Measurements from ENCODE around the gene TMEM154.
"Not testable (repeated sequence)": the region's sequence is repeated elsewhere in the genome, so short reads cannot be mapped to it uniquely, and the experiment has no call there.

Gene TMEM154

DNA sequence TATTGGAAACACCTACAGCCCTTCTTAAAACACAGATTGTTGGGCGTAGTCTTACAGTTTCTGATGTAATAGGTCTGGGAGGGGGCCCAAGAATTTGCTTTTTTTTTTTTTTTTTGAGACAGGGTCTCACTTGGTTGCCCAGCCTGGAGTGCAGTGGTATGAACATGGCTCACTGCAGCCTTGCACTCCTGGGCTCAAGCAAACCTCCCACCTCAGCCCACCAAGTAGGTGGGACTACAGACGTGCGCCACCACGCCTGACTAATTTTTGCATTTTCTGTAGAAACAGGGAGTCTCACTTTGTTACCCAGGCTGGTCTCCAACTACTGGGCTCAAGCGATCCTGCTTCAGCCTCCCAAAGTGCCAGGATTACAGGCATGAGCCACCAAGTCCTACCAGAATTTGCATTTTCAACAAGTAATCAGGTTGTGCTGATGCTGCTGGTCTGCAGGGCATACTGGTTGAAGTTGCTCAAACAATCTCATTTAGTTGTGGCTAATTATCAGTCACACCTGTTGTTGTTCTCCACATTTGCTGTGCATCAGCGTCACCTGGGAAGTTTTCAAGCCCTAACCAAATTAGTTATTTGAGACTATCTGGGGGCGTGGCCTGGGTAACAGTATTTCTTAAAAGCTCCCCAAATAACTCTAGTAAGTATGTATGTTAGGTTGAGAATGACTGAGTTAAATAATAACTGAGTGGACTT lies 14.0 kb downstream of the TMEM154 start:
- DNase-seq, result no peak

DNA sequence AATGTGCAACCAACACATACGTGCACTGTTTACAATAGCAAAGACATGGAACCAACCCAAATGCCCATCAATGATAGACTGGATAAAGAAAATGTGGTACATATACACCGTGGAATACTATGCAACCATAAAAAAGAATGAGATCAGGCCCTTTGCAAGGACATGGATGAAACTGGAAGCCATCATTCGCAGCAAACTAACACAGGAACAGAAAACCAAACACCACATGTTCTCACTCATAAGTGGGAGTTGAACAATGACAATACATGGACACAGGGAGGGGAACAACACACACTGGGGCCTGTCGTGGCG lies 15.8 kb downstream of the TMEM154 start:
- not testable (repeated sequence) for DNase-seq

DNA sequence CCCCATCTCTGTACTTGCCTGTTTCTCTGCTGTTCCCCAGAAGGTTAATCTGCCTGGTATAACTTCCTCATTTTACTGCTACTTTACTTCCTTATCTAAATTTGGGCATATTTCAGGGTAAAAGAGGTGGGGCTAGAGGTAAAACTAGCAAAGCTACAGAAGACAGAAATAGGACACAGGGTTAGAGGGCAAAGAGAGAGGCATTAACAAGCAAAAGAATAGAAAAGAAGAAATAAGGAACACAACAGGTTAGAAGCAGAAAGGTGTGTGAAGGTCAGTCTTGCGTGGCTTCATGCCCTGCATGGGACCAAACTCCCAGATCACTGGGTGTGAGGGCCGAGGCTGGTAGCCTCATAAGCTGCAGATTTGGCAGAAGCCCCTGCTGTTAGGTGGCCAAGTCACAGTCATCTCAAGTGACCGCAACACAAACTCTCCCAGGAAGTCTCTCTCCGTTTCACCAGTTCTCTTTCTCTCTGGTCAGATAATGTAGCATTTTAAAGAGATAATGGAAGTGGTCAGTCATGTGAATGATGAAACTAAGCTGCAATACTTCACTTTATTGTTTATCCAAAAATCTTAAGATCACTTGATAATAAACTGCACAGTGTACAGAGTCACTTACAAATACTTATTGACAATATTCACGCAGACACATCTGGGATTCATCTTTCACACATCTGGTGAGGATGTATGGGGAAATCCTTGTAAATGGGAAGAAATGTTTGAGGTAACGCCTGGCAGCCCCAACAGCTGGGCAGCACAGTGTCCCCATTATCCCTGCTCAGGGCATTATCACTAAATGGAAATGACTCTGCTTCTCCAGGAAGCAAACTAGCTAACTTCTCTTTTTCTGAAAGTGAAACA lies 16.4 kb downstream of the TMEM154 start:
- DNase-seq, result no peak

DNA sequence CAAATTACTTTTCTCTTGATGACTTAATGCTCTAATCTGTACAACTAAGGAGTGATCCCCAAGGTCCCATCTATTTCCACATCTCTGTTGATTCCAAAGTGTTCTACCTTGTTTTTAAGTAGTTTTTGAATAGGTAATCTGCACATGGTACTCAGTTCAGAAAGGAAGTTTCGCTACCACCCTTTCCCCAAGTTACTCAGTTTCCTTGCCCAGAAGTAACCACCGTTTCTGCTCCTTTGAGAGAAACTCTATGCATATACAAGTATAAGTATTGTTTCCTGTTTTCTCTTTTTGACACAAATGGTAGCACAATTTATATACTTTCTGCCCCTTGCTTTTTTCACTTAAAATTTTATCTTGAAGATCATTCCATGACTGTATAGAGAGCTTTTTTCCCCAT lies 18.1 kb downstream of the TMEM154 start:
- DNase-seq, result no peak

DNA sequence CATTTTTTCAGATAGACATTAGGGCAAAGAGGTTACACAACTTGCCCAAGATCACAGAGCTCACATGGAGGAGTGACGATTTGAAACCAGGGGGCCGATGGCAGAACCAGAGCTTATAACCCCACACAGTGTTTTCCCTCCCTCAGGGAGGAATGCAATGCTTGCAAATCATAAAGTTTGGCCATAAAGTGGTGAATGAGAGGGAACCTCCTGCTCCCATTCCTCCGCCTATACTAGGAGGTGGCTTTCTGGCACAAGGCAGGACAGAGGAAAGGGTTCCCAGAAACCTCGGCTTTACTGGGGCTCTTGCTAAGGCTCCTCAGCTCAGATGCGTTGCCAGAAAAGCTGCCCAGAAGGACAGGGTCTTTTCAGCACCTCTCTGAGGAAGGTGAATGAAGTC lies 19.3 kb downstream of the TMEM154 start:
- no peak for DNase-seq

DNA sequence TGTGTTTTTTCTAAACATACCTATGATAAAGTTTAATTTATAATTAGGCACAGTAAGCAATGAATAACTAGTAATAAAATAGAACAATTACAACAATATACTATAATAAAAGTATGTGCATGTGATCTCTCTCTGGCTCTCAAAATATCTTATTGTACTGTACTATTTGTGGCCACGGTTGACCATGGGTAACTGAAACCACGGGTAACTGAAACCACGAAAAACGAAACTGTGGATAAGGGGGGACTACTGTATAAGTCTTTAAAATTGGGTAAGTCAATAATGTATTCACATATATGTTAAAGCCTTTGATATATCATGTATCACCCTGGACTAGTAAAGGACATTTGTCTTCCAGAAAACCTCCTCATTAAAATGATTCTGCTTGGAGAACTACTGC lies 20.0 kb downstream of the TMEM154 start:
- no peak for DNase-seq

DNA sequence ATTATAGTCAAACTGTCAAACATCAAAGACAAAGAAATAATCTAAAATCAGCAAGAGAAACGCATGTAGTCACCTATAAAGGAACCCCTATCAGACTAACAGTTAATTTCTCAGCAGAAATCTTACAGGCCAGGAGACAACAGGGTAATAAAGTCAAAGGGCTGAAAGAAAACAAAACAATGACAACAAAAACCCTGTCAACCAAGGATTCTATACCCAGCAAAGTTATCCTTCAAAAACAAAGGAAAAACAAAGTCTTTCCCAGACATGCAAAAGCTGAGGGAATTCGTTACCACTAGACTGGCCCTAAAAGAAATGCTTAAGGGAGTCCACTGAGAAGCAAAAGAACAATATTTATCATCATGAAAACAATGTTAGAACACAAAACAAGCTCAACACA lies 22.1 kb downstream of the TMEM154 start:
- no peak for DNase-seq

DNA sequence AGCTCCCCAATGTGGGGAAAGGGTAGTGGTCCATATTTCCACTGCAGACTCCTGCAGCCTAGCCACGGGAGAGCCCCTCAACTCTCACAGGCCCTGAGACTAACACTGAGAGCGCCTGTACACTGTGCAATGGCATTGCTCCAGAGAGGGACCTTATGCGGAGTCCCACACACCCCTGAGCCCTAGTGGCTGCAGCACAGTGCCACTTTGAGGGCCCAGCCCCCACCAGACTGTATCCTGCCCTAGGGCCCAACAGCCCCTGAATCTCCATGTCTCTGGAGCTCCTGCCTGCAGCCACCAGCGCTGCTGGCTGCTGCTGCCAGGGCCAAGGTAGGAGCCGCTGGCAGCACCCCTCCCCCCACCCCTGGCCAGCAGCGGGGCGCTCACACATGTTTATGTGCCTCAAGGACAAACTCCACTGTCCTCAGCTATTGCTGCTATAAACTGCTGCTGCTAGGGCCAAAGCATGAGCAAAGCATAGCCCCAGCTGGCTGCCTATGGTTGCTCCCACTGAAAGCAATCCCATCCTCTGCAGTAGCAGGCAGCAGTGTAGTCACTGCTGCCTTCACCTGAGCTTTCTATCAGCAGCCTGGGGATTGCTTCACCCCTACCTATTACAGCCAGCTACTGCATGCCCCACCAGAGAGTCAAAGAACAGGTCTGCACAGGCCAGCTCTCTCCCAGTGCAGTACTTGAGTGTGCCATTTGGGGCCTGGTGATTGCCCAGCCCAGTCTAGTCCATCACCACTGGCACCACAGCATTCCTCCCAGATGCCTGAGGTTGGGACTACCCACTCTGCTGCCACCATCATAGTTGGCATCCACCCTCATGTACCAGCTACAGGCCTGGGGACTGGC lies 24.3 kb downstream of the TMEM154 start:
- DNase-seq, result no peak

DNA sequence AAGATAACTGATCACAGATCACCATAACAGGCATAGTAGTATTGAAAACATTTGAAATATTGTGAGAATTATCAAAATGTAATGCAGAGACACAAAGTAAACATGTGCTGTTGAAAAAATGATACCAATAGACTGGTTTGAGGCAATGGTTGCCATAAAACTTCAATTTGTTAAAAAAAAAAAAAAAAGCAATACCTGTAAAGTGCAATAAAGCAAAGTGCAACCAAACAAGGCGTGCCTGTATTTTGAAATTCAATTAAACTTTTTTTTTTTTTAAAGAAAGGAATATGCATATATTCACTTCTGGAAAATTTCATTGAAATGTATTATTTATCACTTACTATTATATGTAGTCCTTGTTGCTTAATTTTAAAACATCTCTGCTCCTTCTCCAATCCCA lies 27.7 kb downstream of the TMEM154 start:
- DNase-seq, result no peak

DNA sequence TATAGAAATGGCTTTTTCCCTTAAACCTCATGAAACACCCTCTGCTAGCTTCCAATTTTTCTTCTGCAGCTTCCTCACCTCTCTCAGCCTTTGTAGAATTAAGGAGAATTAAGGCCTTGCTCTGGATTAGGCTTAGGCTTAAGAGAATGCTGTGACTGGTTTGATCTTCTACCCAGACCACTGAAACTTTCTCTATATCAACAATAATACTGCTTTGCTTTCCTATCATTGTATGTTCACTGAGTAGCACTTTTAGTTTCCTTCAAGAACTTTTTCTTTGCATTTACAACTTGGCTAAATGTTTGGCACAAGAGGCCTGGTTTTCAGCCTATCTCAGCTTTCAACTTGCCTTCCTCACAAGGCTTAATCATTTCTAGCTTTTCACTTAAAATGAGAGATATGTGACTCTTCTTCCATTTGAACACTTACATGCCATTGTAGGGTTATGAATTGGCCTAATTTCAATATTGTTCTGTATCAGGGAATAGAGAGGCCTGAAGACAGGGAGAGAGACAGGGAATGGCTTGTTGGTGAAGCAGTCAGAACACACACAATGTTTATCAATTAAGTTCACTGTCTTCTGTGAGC lies 28.2 kb downstream of the TMEM154 start:
- no peak for DNase-seq

DNA sequence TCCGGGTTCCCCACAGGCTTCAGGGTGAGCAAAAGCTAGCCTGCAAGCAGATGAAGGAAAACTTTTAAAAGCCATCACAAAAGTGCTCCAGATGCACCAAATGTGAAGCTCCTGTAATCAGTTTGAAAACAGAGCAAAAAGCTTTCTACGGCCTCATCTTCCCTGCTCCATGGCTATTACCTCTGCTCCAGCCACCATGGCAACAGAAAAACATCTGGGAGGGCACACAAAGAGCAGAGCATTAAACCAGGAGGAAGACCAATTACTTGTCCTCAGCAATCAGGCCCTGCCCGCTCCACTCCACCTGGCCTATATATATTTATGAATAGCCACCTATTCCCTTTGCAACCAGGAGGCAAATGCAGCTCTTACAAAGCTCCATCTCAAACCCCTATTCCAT lies 33.6 kb downstream of the TMEM154 start:
- no peak for DNase-seq

DNA sequence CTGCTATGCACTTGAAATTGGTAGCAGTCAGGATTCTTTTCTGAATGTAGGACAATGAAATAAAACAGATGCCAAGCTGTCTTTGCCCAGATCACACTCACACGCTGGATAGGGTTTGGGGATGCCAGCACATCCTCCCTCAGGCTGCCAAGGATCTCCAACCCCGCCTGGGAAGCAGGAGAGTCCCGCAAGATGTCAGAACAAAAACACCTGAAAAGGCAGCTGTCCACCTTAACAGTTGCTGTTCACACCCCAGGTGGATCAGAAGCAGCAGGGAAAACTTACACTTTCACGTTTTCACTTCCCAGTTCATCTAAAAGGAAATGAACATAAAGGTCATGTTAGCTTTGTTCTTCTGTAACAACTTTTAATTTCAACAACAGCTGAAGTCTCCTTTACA lies 35.7 kb downstream of the TMEM154 start:
- no peak for DNase-seq

DNA sequence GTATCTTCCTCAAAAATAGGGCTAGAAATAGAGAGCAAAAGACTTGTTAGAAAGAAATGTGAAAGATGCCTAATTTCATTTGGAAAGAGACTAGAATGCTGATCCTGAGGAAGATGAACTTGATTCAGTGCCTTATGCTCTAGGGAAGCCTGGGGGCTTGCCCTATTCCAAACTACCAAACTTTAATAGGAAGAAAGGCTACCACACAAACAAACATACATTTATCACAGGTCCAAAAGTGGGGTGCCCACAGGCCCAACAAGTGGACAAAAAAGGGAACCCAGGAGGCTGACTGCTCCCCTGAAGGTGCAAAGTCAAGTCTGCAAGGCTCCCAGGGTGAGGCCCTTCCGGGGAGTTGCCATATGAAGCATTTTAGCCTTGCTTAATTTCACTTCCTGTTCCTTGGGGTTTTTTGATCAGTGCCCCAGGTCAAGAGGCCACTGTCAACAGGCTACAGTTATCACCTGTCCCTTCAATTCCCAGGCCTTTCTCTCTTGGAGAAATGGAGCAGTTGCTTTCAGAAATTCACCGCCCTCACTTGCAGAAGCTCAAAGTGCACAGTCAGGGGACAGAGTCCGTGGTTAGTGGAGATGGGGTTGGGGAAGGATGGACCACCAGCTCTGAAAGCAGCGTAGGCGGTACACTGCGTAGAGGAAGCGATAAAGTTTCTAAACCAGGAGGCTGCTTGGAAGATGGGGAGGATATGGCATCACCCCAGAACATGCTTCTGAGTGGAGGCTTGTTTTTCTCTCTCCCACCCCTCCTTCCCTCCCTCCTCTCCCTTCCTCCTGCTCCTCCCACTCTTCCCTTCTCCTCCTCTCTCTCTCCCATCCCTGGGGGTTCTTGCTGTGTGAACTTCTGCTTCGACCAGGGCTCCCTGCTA lies 36.4 kb downstream of the TMEM154 start:
- peak in 3 of 14 donors; percentile 11 to 13 (median 12) for DNase-seq

DNA sequence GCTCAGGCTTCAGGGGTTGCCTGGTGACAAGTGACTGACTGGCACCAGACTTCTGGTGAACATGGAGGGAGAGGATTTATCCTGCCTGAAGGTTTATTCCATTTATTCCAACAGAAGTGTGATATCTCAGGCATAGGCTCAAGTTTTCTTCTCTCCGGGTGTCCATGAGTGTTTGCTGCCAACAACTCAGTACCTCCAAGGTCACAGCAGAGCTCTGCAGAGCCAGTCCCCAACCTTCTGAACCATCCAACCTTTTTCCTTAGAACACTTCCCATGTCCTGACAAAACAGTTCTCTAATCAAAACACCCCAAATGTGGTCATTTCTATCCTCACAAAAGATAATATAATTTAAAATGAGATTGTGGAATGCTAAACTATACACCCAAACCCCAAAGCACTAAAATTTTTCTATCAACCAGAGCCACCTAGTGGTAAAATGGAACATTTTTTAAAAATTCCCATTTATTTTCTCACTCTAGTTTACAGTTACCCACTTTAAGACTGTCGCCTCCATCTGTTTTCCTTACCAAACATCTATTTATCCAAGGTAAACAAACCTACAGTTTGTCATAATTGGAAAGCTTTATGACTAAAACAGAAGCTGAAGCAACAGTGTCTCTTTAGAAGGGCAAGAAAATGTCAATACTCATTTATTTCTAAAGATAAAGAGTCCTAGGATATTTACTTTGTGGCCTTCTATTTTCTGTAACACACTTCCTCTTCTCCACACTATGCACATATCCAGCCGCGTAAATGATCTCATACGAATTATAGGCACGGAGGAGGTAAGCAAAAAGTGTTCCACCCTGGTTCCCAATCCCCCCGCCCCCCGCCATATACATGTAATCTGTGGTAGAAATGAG lies 39.5 kb downstream of the TMEM154 start:
- DNase-seq, result no peak

DNA sequence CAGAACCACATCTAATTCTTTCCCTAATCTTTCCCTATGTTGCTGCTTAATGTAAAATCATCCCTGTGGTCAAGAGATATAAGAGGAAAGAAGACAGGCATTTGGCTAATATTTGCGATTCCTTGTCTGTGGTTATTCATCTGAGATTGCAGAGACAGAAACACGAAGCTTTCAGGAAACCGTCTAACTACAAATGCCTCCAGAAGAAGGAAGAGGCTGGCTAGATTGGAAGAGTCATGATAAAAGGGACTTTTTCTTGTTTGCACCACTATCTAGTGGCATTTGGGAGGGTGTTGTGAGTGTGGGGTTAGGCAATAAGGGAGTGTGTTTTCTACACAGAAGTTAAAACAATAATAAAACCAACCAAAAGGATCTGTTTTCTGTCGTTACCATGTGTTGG lies 43.9 kb downstream of the TMEM154 start:
- DNase-seq, result no peak

DNA sequence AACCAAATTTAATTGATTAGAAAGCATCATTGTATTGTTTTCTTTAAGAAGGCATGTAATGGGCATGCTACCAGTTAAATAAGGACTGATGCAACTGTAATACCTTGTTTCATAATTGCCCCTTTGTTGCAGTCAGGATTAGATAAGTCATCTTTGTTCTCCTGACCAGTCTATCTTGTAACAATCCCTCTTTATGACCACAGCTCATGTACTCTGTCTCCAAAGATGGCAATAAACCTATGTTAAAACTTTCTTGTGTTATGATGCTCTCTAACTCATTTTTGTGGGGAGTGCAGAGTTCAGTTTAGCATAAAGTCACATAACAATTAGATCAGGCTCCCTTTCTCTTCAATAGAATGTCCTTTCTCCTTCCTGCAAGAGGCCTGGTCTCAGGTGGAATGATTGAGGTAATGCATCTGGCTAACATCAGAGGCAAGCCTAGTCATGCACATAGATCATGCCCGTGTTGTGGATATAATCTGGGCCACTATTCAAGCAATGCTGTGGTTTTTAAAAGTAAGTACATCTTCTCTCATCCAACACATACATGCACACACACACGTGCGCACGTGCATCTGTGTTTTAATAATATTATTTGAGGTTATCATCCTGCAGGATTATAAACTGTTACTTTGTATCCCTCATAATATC lies 45.6 kb downstream of the TMEM154 start:
- DNase-seq, result no peak

DNA sequence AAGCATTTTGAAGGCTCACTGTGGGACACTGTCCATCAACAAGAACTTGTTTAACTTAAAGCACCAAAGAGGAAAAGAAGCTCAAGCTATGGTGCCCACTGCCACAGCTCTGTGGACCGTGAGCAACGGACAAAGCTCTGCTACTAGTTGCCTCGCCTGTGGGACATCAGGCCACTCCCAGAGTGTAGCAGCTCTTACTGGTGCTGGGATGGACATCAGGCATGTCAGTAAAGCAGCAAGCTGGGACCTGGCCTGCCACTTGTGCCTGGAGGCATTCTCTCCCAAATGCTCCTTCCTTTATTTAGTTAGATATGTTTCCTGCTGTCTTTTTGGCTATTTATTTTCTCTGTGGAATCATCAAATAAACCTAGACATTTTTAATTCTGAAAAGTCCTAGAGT lies 46.7 kb downstream of the TMEM154 start:
- DNase-seq, result no peak

DNA sequence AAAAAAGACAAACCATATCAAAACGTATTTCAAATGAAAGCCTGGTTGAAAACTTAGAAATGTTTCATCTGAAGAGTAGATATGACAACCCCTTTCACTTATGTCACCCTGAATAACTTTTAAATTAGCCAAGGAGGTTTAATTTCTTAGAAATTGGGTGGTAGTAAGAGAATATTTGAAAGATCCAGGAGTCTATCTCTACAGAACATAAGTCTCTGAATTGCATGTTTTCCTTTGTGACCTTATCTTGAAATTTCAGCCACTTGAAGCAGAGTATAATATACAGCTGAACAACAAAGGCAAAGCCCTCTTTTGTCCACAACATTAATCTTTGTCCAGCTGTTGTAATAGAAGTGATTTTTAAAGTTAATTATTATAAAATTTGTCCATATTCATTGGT lies 49.5 kb downstream of the TMEM154 start:
- DNase-seq, result no peak

DNA sequence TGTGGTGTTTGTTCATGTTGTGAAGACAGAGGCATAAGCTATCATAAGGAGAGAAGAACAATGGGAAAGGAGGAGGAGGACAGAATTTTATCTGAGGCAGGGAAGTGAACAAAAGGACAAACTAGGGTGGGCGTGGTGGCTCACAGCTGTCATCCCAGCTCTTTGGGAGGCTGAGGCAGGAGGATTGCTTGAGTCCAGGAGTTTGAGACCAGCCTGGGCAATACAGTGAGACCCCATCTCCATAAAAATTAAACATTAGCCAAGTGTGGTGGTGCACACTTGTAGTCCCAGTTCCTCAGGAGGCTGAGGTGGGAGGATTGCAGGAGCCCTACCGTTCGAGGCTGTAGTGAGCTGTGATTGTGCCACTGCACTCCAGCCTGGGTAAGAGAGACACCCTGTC lies 49.9 kb downstream of the TMEM154 start:
- DNase-seq, result no peak

DNA sequence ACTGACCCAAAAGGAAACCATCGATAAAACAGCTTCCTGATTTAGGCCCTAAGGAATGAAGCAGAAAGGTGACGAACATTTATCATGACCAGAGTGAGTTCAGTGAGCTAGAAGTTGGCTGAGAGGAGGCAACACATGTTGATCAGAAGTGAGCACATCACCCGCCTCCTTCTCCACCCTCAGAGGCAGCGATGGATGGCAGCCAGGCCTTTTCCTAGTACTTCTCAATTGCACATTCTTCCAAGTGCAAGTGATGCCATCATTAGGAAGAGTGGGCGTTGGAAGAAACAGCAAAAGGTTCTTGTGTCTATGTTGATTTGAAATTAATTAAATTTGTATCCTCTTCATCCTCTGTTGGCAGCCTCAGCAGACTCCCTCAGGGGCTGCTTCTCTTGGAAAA lies 51.7 kb downstream of the TMEM154 start:
- DNase-seq, result no peak
